H4 (cell line): ENCODE measurements around the gene DBN1. TPM values are rescaled to one million over a fixed set of nuclear protein-coding genes. Genes with fewer than 3 reads are reported as not detected.
"Not testable (repeated sequence)": the region's sequence is repeated elsewhere in the genome, so short reads cannot be mapped to it uniquely, and the experiment has no call there.

ENCODE experiments used
- DNase-seq: peaks from one replicate; pipeline ENCODE4 v3.0.0-alpha.2; 2015; ENCODE audit warnings: low spot score
- total RNA-seq: library from RNA; depleted of rRNA; stranded (reverse); fragments of >200 nt; shearing (Covaris generic); gene quantifications from 2 replicates; pipeline ENCODE4 v1.2.3, GENCODE V29; 2014

The DBN1 gene
- total RNA-seq, 1 experiment from 2014 or later: 140 TPM

DNA sequence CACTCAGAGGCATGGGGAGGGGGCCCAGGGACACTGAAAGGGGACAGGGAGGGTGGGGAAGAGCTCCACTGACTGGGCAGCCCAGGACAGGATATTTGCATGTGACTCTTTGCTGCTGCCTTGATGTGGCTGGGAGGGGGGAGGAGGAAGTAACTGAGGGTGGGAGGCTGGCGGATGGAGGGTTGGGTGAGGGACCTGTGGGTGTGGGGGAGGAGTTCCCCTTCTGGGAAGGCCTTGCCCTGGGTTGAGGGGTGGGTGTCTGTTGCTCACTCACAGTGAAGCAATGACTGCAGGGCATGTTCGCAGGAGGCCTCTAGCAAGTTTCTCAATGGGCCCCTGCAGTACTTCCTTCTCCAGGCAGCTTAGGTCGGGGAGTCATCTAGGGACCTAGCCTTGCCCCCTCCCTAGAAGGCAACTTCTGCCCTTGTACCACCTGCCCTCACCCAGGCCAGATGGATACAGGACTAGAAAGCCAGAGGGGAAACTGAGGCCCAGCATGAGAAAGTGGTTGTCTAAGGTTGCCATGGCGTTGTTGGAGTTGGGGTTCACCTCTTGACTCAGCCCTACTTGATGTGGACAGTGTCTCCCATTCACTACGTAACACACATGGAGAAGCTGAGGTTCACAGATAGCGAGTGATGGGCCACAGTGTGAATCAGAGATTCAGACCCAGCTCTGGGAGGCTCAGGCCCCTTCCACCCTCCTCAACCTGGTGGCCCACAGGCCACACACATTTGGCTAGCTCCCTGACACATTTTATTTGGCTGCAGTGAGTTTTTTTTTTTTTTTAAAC lies 44.0 kb downstream of the DBN1 start:
- DNase-seq: no peak

DNA sequence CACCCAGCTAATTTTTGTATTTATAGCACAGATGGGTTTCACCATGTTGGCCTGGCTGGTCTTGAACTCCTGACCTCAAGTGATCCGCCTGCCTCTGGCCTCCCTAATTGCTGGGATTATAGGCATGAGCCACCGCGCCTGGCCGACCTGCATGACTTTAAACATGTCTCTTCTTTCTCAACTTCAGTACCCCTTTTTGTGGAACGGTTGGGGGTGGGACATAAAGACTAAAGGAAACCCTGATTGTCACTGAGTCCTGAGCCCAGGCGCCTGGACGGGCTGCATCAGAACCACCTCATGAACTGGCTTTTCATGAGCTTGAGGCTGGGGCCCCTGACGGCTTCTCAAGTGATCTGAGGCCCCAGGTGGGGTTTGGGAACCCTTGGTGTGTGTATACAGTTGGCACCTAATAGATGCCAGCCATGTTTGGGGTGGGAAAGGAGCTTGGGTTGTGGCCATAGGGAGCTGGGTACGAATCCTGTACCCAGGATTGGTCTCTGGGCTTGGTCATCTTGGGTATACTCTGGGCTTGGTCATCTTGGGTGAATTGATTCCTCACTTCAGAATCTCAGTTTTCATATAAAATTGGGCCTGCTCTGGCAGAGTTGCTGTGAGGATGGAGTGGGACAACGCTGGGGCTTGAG lies 44.7 kb downstream of the DBN1 start:
- DNase-seq: no peak

DNA sequence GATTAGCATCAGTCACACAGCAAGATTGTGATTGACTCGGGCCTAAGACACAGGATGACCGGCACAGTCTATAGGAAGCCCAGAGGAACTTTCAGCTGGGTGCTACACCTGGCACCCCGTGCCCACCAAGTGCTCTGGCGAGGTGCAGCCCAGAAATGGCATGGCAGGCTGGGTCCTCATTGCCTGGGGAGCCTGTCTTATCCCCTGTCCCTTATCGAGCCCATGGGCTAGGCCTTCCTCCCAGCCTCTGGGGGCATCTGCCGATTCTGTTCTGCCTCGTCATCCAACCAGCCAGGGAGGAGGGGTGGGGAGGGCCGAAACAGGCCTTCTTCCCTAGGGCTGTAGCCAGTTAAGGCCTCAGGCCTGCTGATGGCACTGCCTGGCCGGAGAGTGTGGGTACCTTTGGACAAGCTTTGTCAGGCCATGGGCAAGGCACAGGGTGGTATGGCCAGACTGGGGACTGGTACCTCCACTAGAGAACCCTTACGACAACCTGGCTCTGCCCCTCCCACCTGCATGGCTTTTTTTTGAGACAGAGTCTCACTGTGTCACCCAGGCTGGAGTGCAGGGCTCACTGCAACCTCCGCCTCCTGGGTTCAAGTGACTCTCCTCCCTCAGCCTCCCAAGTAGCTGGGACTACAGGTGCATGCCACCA lies 45.4 kb downstream of the DBN1 start:
- DNase-seq: no peak

DNA sequence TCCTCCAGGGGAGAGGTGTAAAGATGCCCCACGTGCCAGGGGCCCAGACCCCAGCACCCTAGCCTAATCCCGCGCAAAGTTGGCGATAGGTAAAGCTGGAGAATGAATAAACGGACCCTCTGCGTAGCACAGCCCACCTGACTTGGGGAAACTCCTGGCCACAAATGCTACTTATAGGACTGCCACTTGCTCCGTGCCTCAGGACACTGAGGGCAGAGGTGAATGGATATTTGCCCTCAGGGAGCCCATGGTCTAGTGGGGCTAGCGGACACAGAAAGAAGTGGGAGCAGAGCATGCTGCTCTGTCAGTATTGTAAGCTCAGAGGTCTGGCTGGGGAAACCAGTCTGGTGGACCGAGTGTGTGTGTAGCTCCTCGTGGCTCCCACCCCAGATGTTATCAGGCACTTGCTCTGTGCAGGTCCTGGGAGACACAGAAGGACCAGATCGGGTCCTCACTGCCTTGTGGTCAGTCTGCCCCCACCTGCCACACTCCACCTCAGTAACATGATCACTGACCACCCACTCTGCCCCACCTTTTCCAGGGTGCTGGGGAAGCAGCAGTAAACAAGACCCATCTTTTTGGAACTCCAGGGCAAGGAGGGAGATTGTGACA lies 46.1 kb downstream of the DBN1 start:
- DNase-seq: no peak

DNA sequence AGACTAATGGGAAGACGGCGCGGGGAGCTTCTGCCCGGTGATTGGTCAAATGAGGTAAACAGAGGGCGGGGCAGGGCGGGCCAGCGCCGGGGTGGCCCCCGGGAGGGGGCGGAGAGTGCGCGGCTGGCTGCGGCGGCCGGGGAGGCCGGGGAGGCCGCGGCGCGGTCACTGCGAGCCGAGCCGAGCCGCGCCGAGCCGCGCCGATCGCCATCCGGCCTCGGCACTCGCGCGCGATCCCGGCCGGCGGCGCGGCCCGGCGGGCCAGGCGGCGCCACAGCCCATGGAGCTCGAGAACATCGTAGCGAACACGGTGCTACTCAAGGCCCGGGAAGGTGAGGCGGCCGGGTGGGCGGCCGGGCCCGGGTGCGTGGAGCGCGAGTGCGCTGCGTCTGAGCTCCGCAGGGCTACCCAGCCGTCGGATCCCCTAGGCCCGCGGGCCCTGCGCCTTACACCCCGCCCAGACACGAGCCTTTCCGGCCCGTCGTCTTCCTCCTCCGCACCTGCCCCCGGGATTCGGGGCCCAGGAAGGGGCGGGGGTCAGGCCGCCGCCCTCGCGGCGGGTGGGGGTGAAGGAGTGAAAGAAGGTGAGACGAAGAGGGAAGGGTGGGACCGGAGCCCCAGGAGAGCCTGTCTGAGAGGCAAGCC lies 46.7 kb downstream of the DBN1 start, which contains the start of gene GRK6:
Gene GRK6 (plus strand): TSS at position 111 of the 645 bp plus-strand sequence. CDS start 170 bp downstream, at position 281.
- no peak for DNase-seq

DNA sequence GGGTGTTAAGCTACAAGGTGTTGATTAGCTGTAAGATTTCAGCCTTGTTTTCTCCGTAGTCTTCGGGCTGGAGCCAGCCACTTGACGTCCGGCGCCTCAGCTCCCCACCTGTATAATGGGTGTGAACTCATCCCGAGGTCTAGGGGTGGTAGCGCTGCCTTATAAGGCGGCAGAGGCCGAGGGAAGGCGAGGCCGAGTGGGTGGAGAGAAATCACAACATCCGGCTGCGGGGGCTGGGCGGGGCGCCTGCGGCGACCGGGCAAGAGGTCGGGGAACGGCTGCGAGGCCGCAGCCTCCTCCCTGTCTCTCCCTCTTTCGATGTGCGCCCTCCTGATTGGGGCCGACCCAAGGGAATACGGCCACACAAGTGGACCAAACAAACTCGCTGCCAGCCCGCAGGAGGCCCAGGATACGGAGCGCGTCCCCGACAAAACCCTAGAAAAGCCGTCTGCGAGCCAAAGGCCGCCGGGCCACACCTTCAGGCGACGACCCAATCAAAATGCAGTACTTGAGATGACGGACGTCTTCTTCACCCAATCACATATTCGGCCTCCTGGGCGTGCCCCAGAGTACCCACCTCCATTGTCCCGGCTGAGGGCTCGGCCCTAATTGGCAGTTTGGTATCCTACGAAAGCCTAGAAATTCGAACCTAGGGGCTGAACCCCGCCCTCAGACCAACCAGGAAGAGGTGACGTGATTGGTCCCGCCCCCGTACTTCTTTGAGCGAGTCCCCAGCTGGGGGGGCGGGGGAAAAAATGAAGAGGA lies 47.5 kb downstream of the DBN1 start:
- DNase-seq: peak; percentile 100

DNA sequence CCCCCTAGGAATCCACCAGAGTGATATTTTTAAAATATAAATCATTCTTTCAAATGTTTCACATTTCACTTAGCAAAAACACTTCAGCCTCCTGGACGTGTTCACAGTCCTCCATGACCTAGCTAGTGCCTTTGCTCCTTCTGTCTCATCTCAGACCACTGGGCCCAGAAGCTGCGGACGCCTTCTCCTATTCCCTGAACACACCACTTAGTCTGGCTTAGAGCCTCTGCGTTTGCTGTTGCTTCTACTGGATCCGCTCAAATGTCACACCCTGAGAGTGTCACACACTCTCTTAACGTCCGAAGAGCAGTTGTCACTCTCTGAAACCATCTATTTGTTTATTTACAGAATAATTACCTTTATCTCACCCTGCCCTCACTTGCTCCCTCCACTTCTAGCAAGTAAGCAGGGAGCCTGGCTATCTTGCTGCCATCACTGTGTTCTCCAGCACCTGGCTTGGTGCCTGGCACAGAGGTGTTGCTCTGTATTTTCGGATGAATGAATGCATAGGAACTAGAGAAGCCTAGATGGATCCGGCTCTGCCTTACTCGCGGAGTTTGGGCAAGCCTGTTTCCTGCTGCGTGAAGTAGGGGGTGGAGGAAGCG lies 48.1 kb downstream of the DBN1 start:
- no peak for DNase-seq

DNA sequence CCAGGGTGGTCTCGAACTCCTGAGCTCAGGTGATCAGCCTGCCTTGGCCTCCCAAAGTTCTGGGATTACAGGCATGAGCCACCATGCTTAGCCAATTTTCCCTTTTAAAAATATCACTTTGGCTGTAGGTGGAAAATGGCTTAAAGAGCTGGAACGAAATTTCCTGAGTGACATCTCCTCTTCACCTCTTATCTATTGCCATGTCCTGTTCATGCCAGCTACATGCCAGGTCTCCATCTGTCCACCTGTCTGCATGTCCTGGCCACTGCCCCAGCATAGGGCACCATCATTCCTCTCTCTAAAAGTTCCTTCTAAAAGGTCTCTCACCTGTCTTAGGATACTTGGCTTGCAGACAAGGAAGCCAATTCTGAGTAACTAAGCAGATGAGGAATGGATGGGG lies 49.8 kb downstream of the DBN1 start:
- DNase-seq: no peak

DNA sequence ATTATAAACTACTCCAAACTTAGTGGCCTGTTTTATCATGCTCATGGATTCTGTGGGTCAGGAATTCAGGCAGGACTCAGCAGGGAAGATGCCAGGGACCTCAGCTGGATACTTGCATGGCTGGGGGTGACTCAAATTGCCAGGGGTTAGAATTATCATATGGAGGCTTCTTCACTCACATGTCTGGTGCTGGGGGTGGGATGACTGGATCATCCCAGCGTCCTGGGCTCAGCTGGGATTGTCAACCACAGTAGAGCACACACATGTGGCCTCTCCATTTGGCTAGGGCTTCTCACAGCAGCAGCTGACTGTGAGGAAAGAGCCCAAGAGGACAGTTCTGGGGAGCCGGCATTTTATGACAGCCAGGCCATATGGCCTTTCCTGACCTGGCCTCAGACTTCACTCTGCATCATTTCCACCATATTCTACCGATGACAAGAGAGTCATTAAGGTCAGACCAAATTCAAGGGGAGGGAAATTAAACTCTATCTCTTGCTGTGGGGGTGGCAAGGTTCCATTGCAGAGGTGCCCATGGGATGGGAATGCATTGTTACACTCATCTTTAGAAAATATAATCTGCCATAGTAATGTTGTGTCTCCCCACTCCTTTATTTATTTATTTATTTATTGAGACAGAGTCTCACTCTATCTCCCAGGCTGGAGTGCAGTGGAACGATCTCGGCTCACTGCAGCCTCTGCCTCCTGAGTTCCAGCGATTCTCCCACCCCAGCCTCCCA lies 52.2 kb downstream of the DBN1 start:
- DNase-seq: no peak

DNA sequence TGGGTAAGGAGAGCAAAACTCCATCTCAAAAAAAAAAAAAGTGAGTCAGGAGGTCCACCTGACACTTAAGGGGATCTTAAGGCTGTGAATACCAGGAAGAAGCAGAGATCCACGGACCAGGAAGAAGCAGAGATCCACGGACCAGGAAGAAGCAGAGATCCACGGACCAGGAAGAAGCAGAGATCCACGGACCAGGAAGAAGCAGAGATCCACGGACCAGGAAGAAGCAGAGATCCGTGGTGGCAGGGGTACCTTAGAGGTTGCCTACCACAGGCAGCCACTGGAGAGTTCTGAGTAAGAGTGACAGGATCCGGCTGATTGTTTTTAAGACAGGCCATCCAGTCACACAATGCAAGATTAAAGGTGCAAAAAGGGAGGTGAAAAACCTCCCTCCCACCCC lies 53.0 kb downstream of the DBN1 start:
- not testable (repeated sequence) for DNase-seq

DNA sequence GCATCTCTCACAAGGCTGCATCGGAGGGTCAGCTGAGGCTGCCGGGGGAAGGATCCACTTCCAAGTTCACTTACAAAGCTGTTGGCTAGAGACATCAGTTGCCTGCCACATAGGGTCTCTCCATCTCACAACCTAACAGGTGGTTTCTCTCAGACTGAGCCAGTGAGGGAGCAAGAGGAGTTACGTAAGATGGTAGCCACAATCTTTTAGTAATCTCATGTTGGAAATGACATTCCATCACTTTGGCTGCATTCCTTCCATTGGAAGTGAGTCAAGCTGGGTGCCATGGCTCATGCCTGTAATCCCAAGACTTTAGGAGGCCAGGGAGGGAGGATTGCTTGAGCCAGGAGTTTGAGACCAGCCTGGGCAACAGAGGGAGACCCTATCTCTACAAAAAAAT lies 54.4 kb downstream of the DBN1 start:
- peak; percentile 66 for DNase-seq

DNA sequence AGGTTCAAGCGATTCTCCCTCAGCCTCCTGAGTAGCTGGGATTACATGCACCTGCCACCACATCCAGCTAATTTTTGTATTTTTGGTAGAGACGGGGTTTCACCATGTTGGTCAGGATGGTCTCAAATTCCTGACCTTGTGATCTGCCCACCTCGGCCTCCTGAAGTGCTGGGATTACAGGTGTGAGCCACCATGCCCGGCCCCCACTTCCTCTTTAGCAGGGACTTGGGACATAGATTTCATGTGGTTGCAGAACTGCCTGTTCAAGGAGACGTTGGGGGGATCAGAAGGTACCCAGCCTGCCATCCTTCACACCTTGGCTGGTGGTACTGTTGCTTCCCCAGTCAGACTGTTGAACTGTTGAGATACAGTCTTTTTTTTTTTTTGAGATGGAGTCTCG lies 56.4 kb downstream of the DBN1 start:
- DNase-seq: not testable (repeated sequence)

DNA sequence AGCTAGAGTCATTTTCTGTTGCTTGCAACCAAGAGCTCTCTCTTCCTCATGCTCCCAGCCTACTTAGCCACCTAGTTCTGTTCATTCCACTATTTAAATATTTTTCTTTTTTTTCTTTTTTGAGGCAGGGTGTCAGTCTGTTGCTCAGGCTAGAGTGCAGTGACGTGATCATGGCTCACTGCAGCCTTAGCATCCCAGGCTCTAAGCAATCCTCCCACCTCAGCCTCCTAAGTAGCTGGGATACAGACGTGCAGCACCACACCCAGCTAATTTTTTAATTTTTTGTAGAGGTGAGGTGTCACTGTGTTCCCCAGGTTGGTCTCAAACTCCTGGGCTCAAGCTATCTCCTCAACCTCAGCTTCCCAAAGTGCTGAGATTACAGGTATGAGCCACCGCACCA lies 59.0 kb downstream of the DBN1 start:
- DNase-seq: no peak

DNA sequence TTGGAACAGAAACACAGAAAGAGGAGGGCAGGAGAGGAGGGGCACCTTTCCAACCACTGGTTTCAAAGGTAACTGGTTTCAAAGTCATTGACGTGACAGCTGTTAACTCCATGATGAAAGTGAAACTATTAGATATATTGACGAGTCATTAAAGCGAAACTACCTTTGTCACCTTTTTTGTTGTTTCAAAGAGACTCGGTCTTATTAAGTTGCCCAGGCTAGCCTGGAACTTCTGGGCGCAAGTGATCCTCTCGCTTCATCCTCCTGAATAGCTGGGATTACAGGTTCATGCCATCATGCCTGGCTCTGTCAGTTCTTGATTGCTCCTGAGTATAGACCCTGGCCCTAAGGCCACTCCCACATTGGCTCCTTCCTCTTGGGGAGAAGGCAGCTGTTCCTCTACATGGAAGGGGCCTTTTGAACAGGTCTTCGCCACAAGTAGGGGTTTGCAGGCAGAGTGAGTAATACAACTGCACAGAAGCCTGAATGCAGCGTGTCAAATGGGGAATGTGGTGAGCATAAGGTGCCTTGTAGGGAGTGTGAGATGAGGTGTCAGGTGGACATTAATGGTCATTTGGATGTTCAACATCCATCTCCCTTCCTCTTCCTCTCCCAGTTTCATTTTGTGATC lies 60.7 kb downstream of the DBN1 start:
- DNase-seq: no peak

DNA sequence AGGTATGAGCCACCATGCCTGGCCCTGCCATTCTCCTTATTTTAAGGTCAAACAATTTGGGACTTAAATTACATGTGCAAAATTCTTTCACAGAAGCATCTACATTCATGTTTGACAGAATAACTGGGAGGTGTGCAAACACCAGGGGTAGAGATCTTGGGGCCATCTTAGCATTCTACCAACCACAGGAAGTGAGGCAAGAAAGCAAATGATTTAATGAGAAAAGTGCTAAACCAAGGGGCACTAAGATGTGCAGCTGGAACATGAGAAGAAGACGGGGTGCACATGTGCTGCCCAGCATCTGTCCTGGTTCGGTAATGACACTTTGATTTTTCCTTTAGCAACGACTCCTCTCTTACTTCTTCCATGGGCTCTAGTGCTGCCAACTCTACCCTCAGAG lies 62.9 kb downstream of the DBN1 start:
- DNase-seq: no peak

DNA sequence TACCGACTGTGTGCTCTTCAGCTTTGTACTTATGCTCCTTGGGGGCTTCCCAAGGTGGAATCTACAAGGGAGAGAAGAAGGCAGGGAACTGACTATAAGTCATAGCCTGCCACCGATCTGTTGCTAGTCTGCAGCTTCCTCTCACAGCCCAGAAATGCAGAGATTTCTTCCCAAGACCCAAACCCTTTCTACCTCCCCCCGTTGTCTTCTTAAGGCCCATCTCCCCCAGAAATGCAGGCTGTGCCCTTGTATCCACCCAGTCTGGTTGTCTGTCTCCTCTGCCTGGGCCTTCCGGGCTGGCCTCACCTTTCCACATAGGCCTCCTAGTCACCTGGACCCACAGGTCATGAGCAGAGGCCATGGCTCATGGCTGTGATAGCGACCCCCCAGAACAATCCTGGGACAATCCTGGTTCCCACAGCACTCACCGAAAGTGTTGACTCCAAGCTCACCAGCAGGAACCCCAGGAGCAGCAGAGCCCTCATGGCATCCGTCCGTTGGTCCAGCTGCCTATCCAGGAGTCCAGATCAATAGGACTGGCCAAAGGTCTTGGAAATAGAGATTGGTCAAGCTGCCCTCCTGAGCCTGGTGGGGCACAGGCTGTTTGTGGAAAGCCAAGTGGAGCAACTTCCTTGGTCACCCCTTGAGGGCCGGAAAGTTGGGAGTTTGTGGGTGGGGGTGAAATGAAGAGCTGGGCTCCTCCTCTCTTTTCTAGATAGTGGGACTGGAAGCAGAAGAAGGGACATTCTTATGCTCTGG lies 64.2 kb downstream of the DBN1 start, which contains the start of gene F12:
Gene F12 (minus strand): TSS at position 522 of the 759 bp plus-strand sequence. CDS start 37 bp downstream, at position 485.
- DNase-seq: no peak
